ENCODE measurements around the gene GLIS1. TPM values are rescaled to one million over a fixed set of nuclear protein-coding genes. Genes with fewer than 3 reads are reported as not detected.

The GLIS1 gene
- total RNA-seq, 1 experiment from 2014 or later, result 1.7 TPM

- intact Hi-C loops (cut with micrococcal nuclease), result loop anchor here (5.0 kb wide), 1 partner anchor 44 kb away; no protein-coding TSS in a partner anchor
- Histone ChIP-seq H3K9me3 (ENCODE audit: low read length) (no peaks in the 10 kb centered on the region), H3K36me3 (ENCODE audit: low read depth, low read length) (no peaks in the 10 kb centered on the region), H3K27ac (ENCODE audit: low read length) (no peak overlapping the region), H3K79me2 (ENCODE audit: low read length) (no peaks in the 10 kb centered on the region), H3K27me3 (ENCODE audit: low read length) (peaks cover 16% of the 10 kb centered on the region), H2AFZ (ENCODE audit: low read length) (no peak overlapping the region), H3K4me2 (ENCODE audit: low read length) (no peak overlapping the region), H3K9me2 (replicated peaks; ENCODE audit: low read length) (no peaks in the 10 kb centered on the region), H3F3A (ENCODE audit: low read length, unreplicated experiment) (no peaks in the 10 kb centered on the region), H3K4me1 (ENCODE audit: insufficient read depth, low read length) (no peaks in the 10 kb centered on the region), H3K4me3 (ENCODE audit: low read length) (no peak overlapping the region), H3K9ac (ENCODE audit: low read length) (no peak overlapping the region), H4K20me1 (ENCODE audit: low read length) (no peaks in the 10 kb centered on the region)
- DNase-seq (no peak), ATAC-seq (no peak)
- POLR2A ChIA-PET (ENCODE audit: unreplicated experiment), result interaction anchor here (0.6 kb wide), 1 partner anchor 403 kb away, joined by 4 read pairs; the partner anchor contains the start of gene YIPF1
- TF ChIP-seq CTCF (conservative IDR thresholded peaks at IDR 0.05; ENCODE audit: low read depth, low read length) (no peak), EZH2phosphoT487 (IDR thresholded peaks at IDR 0.05; ENCODE audit: borderline replicate concordance, low read length) (no peak), EZH2 (IDR thresholded peaks at IDR 0.05; ENCODE audit: low read length, unreplicated experiment) (no peak)
- CTCF ChIA-PET, result interaction anchor here (0.6 to 1.0 kb wide), 2 partner anchors 92 to 196 kb away, joined by 3 to 4 read pairs; no protein-coding TSS in a partner anchor
- BruUV-seq (replicated peaks), result no TSS peak
Observed at GRCh38 chr1:53486395-53487026, 252.5 kb downstream of the GLIS1 start.

- Histone ChIP-seq H3K27me3 (ENCODE audit: low read length) (peaks cover 16% of the 10 kb centered on the region), H3K4me3 (ENCODE audit: low read length) (no peak overlapping the region), H4K20me1 (ENCODE audit: low read length) (no peaks in the 10 kb centered on the region), H3K4me1 (ENCODE audit: insufficient read depth, low read length) (no peaks in the 10 kb centered on the region), H3K79me2 (ENCODE audit: low read length) (no peaks in the 10 kb centered on the region), H3K9me2 (replicated peaks; ENCODE audit: low read length) (no peaks in the 10 kb centered on the region), H3F3A (ENCODE audit: low read length, unreplicated experiment) (no peaks in the 10 kb centered on the region), H3K27ac (ENCODE audit: low read length) (no peak overlapping the region), H3K36me3 (ENCODE audit: low read depth, low read length) (no peaks in the 10 kb centered on the region), H3K4me2 (ENCODE audit: low read length) (peak overlapping the region; percentile 67), H2AFZ (ENCODE audit: low read length) (peak overlapping the region; percentile 67), H3K9ac (ENCODE audit: low read length) (no peak overlapping the region), H3K9me3 (ENCODE audit: low read length) (no peaks in the 10 kb centered on the region)
- no TSS peak for BruUV-seq (replicated peaks)
- intact Hi-C loops (cut with micrococcal nuclease), result loop anchor here (1.0 to 5.0 kb wide), 4 partner anchors 43 to 269 kb away; no protein-coding TSS in a partner anchor
- POLR2A ChIA-PET (ENCODE audit: unreplicated experiment), result no interaction called here
- TF ChIP-seq EZH2phosphoT487 (IDR thresholded peaks at IDR 0.05; ENCODE audit: borderline replicate concordance, low read length) (no peak), EZH2 (IDR thresholded peaks at IDR 0.05; ENCODE audit: low read length, unreplicated experiment) (no peak), CTCF (conservative IDR thresholded peaks at IDR 0.05; ENCODE audit: low read depth, low read length) (peak; percentile 89)
- ATAC-seq, result peak; percentile 93
- CTCF ChIA-PET, result interaction anchor here (0.6 to 1.0 kb wide), 5 partner anchors 26 to 341 kb away, joined by 3 to 6 read pairs (median 3); no protein-coding TSS in a partner anchor
- peak; percentile 80 for DNase-seq
Observed at GRCh38 chr1:53485478-53486394, 253.2 kb downstream of the GLIS1 start.
